Psoas muscle (tissue), 8 donors: ENCODE data around the gene JAM3. TPM values are rescaled to one million over a fixed set of nuclear protein-coding genes. Genes with fewer than 3 reads are reported as not detected.
"Not testable (repeated sequence)": the region's sequence is repeated elsewhere in the genome, so short reads cannot be mapped to it uniquely, and the experiment has no call there.

Experiments
- ATAC-seq, 4 donors: fragments of 200-7000 bp; cut with Tn5 transposase; one replicate each; pipeline ENCODE4 v1.9.1; 2020; ENCODE audit warnings: moderate library complexity in 3 of 4, mild to moderate bottlenecking in 2 of 4
- DNase-seq, 2 donors: peaks; one replicate each; pipeline ENCODE4 v3.0.0-alpha.2; 2020
- H3K27ac ChIP-seq: fragments of 200-600 bp; one replicate; pipeline ENCODE4 v1.8.0; 2022
- H3K27me3 ChIP-seq, 3 donors: fragments of 200-600 bp in 1 of 3; one replicate each; pipeline versions ENCODE4 v1.6.1 to v1.8.0; 2013 to 2022; ENCODE audit warnings: low read length in 2 of 3, mild to moderate bottlenecking in 2 of 3, moderate library complexity in 1 of 3; ENCODE audit not compliant: insufficient read depth in 3 of 3
- H3K36me3 ChIP-seq, 2 donors: fragments of 200-600 bp in 1 of 2; one replicate each; pipeline versions ENCODE4 v1.6.1 to v1.8.0; 2013 to 2022; ENCODE audit warnings: low read depth in 1 of 2, mild to moderate bottlenecking in 1 of 2, moderate library complexity in 1 of 2; ENCODE audit not compliant: insufficient read depth in 1 of 2
- H3K4me1 ChIP-seq: fragments of 200-600 bp; one replicate; pipeline ENCODE4 v1.8.0; 2022
- H3K4me3 ChIP-seq: fragments of 200-600 bp; one replicate; pipeline ENCODE4 v1.8.0; 2022; ENCODE audit warnings: mild to moderate bottlenecking
- H3K9me3 ChIP-seq: fragments of 200-600 bp; one replicate; pipeline ENCODE4 v1.8.0; 2022
- CTCF ChIP-seq: fragments of 200-600 bp; IDR thresholded peaks from one replicate; pipeline ENCODE4 v1.8.0; 2022; ENCODE audit warnings: antibody characterized with exemption
- WGBS, 3 donors: extraction: QIAGEN DNeasy Blood & Tissue Kit; methylation state at CpG; one replicate each; pipeline versions ENCODE4 v1.1.6 to v1.1.7; 2013; 5-methylcytosine and 5-hydroxymethylcytosine counted together
- intact Hi-C, 2 donors: fragments of 100-400 bp; cut with DNase I; formaldehyde crosslinking; loops; one replicate each; pipeline versions ENCODE4 v1.11.0 to v1.14.2; 2022
- polyA plus RNA-seq, 3 donors: library from polyadenylated mRNA; stranded (reverse); fragments of 200-250 nt; gene quantifications; one replicate each; pipeline ENCODE4 v1.2.3, GENCODE V29; 2013
- total RNA-seq, 4 donors: library from RNA; stranded (reverse); fragmentation: NEBNext Ultra II Directional in 2 of 4; extraction: Animal tissue kit (Norgen Biotek cat#: 25700) in 2 of 4; gene quantifications; one replicate each; pipeline versions ENCODE4 v1.2.1 to v1.2.4, GENCODE V29; 2021 to 2023
- donor health status: healthy with polysubstance abuse.
- donor health status: DM: no; HTN: no; CAD: no; lungs with moderate emphysema.
- donor health status: Bipolar disorder and iron deficiency.
- donor health status: healthy.
- donor health status: DM: yes; HTN: yes; CAD: no.
- donor health status: DM: no; HTN: no; CAD: no.
- donor health status: DM: no; HTN: no; CAD: no.
- donor health status: DM: yes; HTN: yes; CAD: no.

JAM3 gene
- total and polyA plus RNA-seq, 7 donors, result 2.4 to 12.7 (median 5.8) TPM

GRCh38 chr11:134101282-134101681 is 32.4 kb downstream of the JAM3 start:
- Histone ChIP-seq H3K36me3 (no peaks in the 10 kb centered on the region), H3K27me3 (no peaks in the 10 kb centered on the region), H3K27ac (no peak overlapping the region), H3K9me3 (no peaks in the 10 kb centered on the region), H3K4me3 (no peak overlapping the region), H3K4me1 (no peaks in the 10 kb centered on the region)
- ATAC-seq, result no peak
- TF ChIP-seq CTCF, result no peak
- DNase-seq, result no peak
- intact Hi-C loops, result no loop called here

GRCh38 chr11:134110252-134110815 is 41.5 kb downstream of the JAM3 start:
- no peaks in the 10 kb centered on the region for H3K27me3 ChIP-seq
- no peak overlapping the region for H3K27ac ChIP-seq
- ATAC-seq (no peak), DNase-seq (no peak)
- WGBS, 3 donors, result 94 to 97% (median 96%) methylated on average over 5 of the region's 5 CpGs
- no peaks in the 10 kb centered on the region for H3K36me3 ChIP-seq
- no peak overlapping the region for H3K4me3 ChIP-seq
- TF ChIP-seq CTCF, result no peak
- peaks cover 11% of the 10 kb centered on the region for H3K9me3 ChIP-seq
- intact Hi-C loops, result no loop called here
- no peaks in the 10 kb centered on the region for H3K4me1 ChIP-seq

- ATAC-seq, H3K36me3 ChIP-seq, intact Hi-C loops, DNase-seq, H3K4me1 ChIP-seq, H3K27me3 ChIP-seq, H3K9me3 ChIP-seq, H3K27ac ChIP-seq, H3K4me3 ChIP-seq: not testable (repeated sequence)
- 71 to 100% (median 95%) methylated on average over 1 of the region's 1 CpG for WGBS, 3 donors
Measured at GRCh38 chr11:134113787-134114186, 44.9 kb downstream of the JAM3 start.

GRCh38 chr11:134116210-134116609 is 47.3 kb downstream of the JAM3 start:
- 97 to 100% (median 97%) methylated on average over 1 of the region's 1 CpG for WGBS, 3 donors
- intact Hi-C loops, result no loop called here
- H3K27me3 ChIP-seq, result no peaks in the 10 kb centered on the region
- no peaks in the 10 kb centered on the region for H3K9me3 ChIP-seq
- DNase-seq, result no peak
- no peak for TF ChIP-seq CTCF
- H3K4me1 ChIP-seq, result peaks cover 18% of the 10 kb centered on the region
- H3K27ac ChIP-seq, result no peak overlapping the region
- no peaks in the 10 kb centered on the region for H3K36me3 ChIP-seq
- no peak overlapping the region for H3K4me3 ChIP-seq
- ATAC-seq, result no peak

GRCh38 chr11:134118006-134118405 is 49.1 kb downstream of the JAM3 start:
- Histone ChIP-seq H3K36me3 (no peaks in the 10 kb centered on the region), H3K9me3 (no peaks in the 10 kb centered on the region), H3K27ac (no peak overlapping the region), H3K27me3 (no peaks in the 10 kb centered on the region), H3K4me1 (peaks cover 29% of the 10 kb centered on the region), H3K4me3 (no peak overlapping the region)
- no peak for DNase-seq
- intact Hi-C loops, result no loop called here
- no peak for ATAC-seq
- TF ChIP-seq CTCF, result no peak
